A673 (cell line): ENCODE measurements around the gene USP22. TPM values are rescaled to one million over a fixed set of nuclear protein-coding genes. Genes with fewer than 3 reads are reported as not detected.

Experiments used
- BruUV-seq: library from RNA; stranded (reverse); fragments of 400-500 nt; replicated peaks from 2 replicates; lab custom pipeline; 2021; lab: Mats Ljungman, UMichigan
- CTCF ChIA-PET: fragments of 300-600 bp; sonication (Branson Sonifier 250); formaldehyde crosslinking; loops from one replicate; lab custom pipeline; 2022; ENCODE audit warnings: antibody characterized with exemption; lab: Charles Lee
- POLR2A ChIA-PET: fragments of 300-600 bp; sonication (Branson Sonifier 250); formaldehyde crosslinking; loops from one replicate; lab custom pipeline; 2022; ENCODE audit warnings: antibody characterized with exemption; ENCODE audit not compliant: low non-redundant PET; lab: Charles Lee
- DNase-seq: peaks from one replicate; pipeline ENCODE4 v3.0.0-alpha.2; 2015; ENCODE audit warnings: low spot score
- H3K27ac ChIP-seq: fragments of 200-600 bp; sonication (generic); 2 replicates; pipeline ENCODE4 v1.5.1; 2016; ENCODE audit warnings: mixed run types, low read depth, mild to moderate bottlenecking, mixed read lengths, antibody characterized with exemption, low read length; ENCODE audit not compliant: poor library complexity, severe bottlenecking
- H3K27me3 ChIP-seq: fragments of 200-600 bp; sonication (generic); replicated peaks from 2 replicates; pipeline ENCODE4 v1.6.1; 2017; ENCODE audit warnings: mixed run types, low read depth, mild to moderate bottlenecking, mixed read lengths, antibody characterized with exemption, low read length; ENCODE audit not compliant: insufficient read depth, poor library complexity
- H3K36me3 ChIP-seq: fragments of 200-600 bp; sonication (generic); 2 replicates; pipeline ENCODE4 v1.6.1; 2016; ENCODE audit warnings: mixed run types, mild to moderate bottlenecking, mixed read lengths, antibody characterized with exemption, low read length; ENCODE audit not compliant: insufficient read depth, poor library complexity, severe bottlenecking
- H3K4me1 ChIP-seq: fragments of 200-600 bp; sonication (generic); 2 replicates; pipeline ENCODE4 v1.6.1; 2017; ENCODE audit warnings: mixed run types, mild to moderate bottlenecking, mixed read lengths, antibody characterized with exemption, low read length; ENCODE audit not compliant: insufficient read depth, poor library complexity, severe bottlenecking
- H3K4me3 ChIP-seq: fragments of 200-600 bp; sonication (generic); 2 replicates; pipeline ENCODE4 v1.5.1; 2016; ENCODE audit warnings: low read depth, mixed run types, mild to moderate bottlenecking, mixed read lengths, low read length; ENCODE audit not compliant: poor library complexity, severe bottlenecking
- H3K9me3 ChIP-seq: fragments of 200-600 bp; sonication (generic); 2 replicates; pipeline ENCODE4 v1.6.1; 2016; ENCODE audit warnings: mixed run types, low read depth, mild to moderate bottlenecking, mixed read lengths, antibody characterized with exemption, low read length; ENCODE audit not compliant: poor library complexity, severe bottlenecking
- EZH2 ChIP-seq: fragments of 200-600 bp; sonication (generic); IDR thresholded peaks from 2 replicates; pipeline ENCODE4 v1.6.1; 2017; ENCODE audit warnings: borderline replicate concordance, low read depth, mild to moderate bottlenecking, mixed read lengths, antibody characterized with exemption, low read length; ENCODE audit not compliant: poor library complexity, severe bottlenecking
- intact Hi-C: fragments of 100-400 bp; cut with micrococcal nuclease; formaldehyde crosslinking; loops from one replicate; pipeline ENCODE4 v1.10.0; 2022; ENCODE audit not compliant: unreplicated experiment
- total RNA-seq: library from RNA; stranded (reverse); gene quantifications from 2 replicates; pipeline ENCODE4 v1.2.3, GENCODE V29; 2021
- TF ChIP-seq, protein P1 (sequence below): fragments of 300-800, 200-600 bp; sonication (generic); conservative IDR thresholded peaks from 2 replicates; pipeline ENCODE4 v1.5.1; 2017; ENCODE audit warnings: low read depth, mild to moderate bottlenecking, antibody characterized with exemption, low read length, moderate library complexity, mixed read lengths

Gene USP22
- total RNA-seq, 1 experiment from 2014 or later: 288 TPM

DNA sequence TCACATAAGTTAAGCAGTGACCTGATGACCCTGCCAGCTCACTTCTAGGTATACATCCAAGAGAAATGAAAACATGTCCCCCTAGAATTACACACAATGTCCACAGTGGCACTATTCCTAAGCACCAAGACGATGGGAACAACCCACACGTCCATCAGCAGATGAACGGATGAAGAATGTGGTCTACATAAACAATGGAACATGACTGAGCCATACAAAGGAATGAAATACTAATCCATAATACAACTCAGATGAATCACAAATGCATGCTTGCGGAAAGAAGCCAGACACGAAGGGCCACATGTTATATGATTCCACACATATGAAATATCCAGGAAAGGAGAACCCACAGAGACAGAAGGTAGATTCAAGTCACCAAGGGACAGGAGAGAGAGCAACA lies 17.4 kb downstream of the USP22 start:
- BruUV-seq: no TSS peak
- intact Hi-C loops: no loop called here
- ChIA-PET CTCF (no interaction called here), POLR2A (interaction anchor here (0.6 kb wide), 1 partner anchor 17 kb away, joined by 9 read pairs; the partner anchor contains the start of gene USP22)
- no peak for TF ChIP-seq EZH2
- TF ChIP-seq, protein P1, sequence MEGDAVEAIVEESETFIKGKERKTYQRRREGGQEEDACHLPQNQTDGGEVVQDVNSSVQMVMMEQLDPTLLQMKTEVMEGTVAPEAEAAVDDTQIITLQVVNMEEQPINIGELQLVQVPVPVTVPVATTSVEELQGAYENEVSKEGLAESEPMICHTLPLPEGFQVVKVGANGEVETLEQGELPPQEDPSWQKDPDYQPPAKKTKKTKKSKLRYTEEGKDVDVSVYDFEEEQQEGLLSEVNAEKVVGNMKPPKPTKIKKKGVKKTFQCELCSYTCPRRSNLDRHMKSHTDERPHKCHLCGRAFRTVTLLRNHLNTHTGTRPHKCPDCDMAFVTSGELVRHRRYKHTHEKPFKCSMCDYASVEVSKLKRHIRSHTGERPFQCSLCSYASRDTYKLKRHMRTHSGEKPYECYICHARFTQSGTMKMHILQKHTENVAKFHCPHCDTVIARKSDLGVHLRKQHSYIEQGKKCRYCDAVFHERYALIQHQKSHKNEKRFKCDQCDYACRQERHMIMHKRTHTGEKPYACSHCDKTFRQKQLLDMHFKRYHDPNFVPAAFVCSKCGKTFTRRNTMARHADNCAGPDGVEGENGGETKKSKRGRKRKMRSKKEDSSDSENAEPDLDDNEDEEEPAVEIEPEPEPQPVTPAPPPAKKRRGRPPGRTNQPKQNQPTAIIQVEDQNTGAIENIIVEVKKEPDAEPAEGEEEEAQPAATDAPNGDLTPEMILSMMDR: no peak
- no peak for DNase-seq
- Histone ChIP-seq H3K27me3 (no peaks in the 10 kb centered on the region), H3K4me3 (no peak overlapping the region), H3K36me3 (peaks cover 77% of the 10 kb centered on the region), H3K27ac (no peak overlapping the region), H3K4me1 (peaks cover 4% of the 10 kb centered on the region), H3K9me3 (no peaks in the 10 kb centered on the region)

DNA sequence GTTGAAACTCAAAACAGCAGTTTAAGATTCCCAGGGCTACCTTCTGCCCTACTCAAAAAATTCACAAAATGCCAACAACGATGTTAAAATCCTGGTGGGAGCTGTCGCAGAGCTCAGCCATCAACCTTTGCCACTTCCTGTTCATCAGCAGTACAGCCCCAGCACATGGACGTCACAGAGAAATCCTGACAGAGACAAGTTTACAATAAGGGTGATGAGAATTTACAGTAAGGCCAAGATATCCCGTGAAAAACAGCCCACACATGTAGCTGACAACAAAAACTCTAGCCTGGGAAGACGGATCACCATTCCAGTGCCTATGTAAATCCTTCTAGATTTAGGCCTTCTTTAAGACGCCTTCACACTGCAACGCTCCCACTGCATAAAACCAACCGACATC lies 18.8 kb downstream of the USP22 start:
- Histone ChIP-seq H3K27ac (no peak overlapping the region), H3K27me3 (no peaks in the 10 kb centered on the region), H3K9me3 (no peaks in the 10 kb centered on the region), H3K36me3 (peaks cover 88% of the 10 kb centered on the region), H3K4me1 (no peaks in the 10 kb centered on the region), H3K4me3 (no peak overlapping the region)
- no peak for TF ChIP-seq EZH2
- TF ChIP-seq, protein P1: no peak
- BruUV-seq: no TSS peak
- POLR2A ChIA-PET: no interaction called here
- CTCF ChIA-PET: no interaction called here
- intact Hi-C loops: no loop called here
- DNase-seq: no peak

DNA sequence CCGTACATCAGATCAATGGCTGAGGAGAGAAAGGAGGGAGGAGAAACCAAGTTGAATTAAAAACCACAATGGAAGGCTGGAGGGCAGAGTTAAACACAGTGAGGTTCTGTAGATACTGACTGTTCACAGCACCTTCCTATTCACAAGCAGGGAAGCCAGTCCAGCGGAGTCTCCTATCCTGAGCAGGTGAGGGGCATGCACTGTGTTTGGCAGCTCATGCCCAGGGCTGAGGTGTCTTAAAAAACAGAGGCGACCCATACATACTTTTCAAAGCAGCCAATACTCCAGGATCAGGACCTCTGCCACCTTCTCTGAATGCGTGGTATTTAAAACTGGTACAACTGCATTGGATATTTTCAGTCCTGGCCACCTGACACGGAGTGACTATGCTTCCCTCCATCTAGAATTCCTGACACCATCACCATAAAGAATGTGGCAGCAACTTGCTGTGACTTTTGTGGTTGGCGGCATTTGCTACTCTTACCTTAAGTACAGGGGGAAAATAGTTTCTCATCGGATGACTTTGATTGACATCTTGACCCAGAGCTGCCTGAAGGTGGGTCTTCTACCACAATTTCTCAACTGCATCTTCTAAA lies 21.5 kb downstream of the USP22 start:
- Histone ChIP-seq H3K36me3 (peaks cover 92% of the 10 kb centered on the region), H3K9me3 (no peaks in the 10 kb centered on the region), H3K4me3 (no peak overlapping the region), H3K27ac (no peak overlapping the region), H3K4me1 (no peaks in the 10 kb centered on the region), H3K27me3 (no peaks in the 10 kb centered on the region)
- no peak for TF ChIP-seq EZH2
- TF ChIP-seq, protein P1: no peak
- BruUV-seq: no TSS peak
- CTCF ChIA-PET: interaction anchor here (1.5 kb wide), 1 partner anchor 78 kb away, joined by 12 read pairs; no protein-coding TSS in a partner anchor
- no peak for DNase-seq
- intact Hi-C loops: no loop called here
- POLR2A ChIA-PET: no interaction called here
